Activated T-cell treated with anti-CD3 and anti-CD28 coated beads, Interleukin-2, amount 50 U/mL, for 1 hour (primary cell): ENCODE measurements around the gene NRAP.

ENCODE experiments used
- DNase-seq: peaks from one replicate; pipeline ENCODE4 v3.0.0-alpha.2; 2020

The NRAP gene, protein sequence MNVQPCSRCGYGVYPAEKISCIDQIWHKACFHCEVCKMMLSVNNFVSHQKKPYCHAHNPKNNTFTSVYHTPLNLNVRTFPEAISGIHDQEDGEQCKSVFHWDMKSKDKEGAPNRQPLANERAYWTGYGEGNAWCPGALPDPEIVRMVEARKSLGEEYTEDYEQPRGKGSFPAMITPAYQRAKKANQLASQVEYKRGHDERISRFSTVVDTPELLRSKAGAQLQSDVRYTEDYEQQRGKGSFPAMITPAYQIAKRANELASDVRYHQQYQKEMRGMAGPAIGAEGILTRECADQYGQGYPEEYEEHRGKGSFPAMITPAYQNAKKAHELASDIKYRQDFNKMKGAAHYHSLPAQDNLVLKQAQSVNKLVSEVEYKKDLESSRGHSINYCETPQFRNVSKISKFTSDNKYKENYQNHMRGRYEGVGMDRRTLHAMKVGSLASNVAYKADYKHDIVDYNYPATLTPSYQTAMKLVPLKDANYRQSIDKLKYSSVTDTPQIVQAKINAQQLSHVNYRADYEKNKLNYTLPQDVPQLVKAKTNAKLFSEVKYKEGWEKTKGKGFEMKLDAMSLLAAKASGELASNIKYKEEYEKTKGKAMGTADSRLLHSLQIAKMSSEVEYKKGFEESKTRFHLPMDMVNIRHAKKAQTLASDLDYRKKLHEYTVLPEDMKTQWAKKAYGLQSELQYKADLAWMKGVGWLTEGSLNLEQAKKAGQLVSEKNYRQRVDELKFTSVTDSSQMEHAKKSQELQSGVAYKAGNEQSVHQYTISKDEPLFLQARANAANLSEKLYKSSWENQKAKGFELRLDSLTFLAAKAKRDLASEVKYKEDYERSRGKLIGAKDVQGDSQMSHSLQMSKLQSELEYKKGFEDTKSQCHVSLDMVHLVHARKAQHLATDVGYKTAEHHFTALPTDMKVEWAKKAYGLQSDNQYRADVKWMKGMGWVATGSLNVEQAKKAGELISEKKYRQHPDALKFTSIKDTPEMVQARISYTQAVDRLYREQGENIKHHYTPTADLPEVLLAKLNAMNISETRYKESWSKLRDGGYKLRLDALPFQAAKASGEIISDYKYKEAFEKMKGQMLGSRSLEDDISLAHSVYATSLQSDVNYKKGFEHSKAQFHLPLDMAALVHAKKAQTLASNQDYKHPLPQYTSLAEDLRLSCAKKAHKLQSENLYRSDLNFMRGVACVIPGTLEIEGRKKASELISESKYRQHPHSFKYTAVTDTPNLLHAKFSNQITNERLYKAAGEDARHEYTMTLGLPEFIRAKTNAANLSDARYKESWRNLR (N-terminal part only)

DNA sequence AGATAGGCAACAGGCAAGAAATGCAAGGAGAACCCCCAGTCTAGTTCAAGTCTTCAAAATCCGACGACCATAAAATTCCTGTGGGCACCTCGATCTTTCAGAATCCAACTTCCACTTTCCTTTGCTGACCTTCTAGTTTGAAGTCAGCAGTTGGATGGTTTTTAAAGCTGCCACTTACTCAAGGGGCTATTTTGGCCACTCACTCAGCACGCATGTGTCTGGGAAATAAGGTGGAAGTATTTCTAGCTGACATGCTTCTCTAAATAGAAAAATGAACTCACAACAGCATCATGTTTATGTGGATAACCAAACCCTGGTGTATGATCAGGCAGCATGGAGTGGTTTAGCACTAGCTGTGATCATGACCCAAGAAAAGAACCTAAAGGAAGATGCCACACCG, at the start of gene NRAP:
NRAP (minus strand) TSS at position 134 of the 400 bp plus-strand sequence. CDS start 159 bp downstream, outside the sequence.
- no peak for DNase-seq

DNA sequence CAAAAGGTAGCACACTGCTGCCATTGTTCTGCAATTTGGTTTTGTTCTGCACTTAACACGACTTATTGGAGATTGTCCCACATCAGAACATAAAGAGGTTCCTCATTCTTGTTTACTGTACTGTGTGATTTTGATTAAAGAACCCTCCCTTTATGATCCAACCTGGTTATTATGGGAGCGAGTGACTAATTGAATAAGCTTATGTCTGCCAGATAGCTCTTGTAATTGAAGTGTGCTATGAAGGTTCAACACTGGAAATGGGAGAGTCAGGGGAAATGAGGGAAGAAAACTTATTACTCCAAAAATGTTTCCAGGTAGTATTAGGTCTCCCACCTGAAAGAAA, 49.8 kb upstream of the NRAP start:
- DNase-seq = no peak

DNA sequence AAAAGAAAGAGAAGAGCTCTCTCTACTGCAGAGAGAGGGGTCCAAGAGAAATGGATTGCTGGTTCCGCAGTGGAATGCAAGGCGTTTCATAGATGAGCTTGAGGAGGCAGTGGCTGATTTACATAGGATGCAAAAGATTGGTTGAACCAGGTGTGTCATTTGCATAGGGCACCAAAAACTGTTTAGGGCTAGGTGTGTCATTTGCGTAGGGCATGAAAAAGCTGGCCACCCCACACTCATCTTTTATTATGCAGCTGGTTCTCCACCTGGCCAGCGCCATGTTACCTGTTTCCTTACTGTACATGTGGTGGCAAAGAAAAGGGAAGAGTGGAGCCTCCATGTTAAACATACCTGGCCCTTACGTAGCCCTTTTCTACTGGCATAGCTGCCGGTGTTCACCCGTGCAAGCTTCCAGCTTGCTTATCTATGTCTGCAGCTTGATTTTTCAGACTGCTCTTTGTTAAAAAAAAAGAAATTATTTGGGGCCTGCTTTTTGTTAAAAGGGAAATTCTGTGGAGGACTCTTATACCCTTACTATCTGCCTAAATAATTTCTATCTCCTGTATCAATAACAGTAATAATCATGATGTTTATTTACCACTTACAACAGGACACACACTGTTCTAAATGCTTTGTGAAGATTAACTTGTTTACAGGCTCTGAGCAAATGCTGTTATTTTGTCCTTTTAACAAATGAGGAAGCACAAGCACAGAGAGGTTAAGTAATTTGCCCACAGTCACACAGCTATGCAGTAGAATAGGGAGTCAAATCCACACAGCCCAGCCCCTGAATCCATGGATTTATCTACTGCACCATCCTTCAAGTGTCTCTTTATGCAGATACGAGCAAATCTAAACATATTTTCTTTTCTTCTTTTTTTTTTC, 49.2 kb upstream of the NRAP start:
- no peak for DNase-seq

DNA sequence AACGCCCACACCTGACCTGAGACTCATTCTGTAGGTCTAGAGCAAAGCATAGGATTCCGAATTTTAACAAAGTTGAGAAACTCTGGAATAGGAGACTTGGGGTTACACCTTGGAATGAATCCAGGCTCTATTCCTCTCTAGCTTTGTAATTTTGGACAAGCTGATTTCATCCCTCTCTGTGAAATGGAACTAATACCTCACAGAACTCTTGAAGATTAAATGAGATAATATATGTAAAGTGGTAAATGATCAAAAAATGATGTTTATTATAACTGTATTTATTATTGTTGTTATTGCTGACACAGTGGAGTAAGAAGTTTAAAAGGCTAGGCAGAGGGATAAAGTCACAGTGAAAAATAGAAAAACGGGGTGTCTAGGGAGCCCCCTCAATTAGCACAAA, 48.2 kb upstream of the NRAP start:
- DNase-seq = no peak

DNA sequence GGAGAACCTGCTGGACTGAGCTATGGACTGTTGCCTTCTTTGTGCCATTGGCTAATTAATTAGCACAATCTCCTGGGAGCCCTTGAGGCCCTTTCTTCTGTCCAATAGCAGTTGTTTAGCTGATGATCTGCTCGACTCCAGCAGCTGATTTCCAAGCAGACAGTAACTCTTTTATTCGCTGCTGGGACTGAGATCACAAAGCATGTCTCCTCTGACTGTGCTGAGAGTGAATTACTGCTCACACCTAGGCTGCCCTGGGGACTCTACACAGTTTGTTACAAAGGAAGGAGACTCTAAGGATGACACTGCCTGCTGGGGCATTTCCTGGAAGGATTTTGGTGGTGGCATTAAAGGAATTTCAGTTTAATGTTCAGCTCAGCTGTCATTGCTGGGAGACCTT, 47.3 kb upstream of the NRAP start:
- DNase-seq = no peak

DNA sequence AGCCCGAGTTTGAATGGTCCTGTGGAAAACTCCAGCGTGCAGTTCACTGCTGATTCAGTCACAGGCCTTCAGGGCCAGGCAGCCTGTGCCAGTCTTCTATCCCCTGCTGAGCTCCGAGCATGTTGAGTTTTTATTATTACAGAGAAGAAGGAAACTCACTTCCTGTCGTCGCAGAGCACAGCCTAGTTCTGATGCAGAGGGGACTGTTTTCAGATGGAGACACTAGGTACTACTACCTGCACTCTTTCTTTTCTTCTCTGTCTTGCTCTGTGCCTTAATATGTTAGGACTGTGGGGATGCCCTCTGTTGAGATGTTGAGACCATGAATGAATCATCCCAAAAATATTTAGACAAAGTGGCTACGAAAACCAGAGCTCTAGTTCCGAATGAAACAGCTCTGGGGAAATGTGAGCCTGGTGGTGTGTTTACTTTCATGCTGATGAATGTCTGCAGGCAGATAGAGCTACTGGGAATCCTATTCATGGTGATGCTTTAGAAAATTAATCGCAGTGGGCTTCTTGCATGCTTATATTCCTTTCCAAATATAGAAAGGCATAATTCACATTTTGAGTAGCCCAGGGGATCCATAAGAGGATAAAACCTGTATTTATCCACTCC, 45.5 kb upstream of the NRAP start:
- no peak for DNase-seq

DNA sequence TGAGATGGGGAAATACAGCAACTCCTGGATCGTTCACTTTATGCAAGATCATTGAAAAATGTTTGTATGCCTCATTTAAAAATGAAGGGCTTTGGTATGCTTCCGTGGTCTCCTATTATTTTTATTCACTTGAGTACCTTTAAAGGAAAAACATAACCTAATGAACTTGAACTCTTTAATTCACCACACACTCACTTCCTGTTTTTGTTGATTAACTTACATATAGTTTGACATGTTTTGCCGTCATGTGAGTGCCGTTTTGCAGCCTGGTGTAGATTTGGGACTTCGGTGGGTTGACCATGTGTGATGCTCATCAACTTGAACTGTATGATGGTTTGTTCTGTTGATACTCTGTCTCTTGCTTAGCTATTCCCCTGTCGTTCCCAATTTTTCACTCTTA, 44.8 kb upstream of the NRAP start:
- DNase-seq = no peak

DNA sequence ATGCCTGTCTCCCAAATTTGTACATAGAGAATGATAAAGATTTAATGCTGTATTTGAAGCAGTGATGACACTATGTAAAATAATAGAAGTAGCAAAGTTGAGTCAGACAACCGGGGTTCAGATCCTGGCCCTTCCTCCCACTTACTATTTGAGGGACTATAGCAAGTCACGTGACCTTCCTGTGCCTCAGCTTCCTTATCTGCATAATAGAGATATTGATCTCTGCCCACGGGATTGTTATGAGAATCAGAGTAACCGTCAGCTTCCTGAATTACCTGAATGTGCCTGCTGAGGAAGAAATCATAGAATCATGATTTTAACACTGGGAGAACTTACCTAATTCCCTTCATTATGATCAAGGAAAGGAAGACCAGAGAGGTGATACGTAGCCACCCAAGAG, 42.8 kb upstream of the NRAP start:
- no peak for DNase-seq

DNA sequence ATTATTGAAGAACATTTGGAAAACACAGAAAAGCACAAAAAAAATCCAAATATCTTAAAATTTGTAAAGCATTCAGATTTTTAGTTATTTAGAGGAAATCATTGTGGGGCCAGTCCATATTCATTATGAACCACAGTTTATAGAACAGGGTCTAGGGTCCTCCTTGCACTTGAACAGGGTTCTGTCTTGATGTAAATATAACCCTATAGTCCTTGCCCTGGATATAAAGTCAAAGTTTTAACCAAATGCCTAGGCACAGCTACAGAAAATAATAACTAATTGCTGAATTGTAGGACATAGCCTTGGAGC, 41.5 kb upstream of the NRAP start:
- DNase-seq = no peak

DNA sequence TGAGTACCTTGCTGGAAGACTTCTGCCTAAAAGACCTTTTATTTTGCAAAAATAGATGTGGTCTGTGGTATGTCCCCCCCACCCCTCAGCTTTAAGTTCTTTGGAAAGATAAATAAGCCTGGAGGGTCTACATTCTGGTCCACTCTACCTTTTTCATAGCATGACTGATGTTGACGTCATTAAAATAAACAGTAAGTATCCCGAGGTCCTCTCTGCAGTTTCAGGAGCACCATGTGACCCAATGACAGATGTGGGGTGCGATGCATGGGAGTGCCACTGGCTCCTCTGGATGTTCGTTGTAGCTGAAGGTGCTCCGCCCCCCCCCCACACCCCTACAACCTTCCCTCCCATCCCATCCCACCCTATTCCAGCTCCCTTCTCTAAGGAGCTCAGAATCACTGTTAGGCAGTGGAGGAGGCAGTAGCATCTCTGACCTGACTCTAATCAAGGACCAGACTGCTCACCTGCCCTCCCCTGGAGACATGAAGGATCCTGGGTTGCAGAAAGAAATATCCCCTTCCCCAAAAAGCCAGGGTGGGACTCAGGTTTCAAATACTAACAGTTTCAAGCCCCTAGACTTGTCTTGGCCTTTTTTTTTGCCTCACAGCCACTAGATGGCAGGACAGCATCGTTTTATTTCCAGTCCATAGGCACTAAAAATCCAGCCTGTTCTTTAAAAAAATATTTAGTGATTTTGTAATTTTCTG, 40.9 kb upstream of the NRAP start:
- DNase-seq = no peak

DNA sequence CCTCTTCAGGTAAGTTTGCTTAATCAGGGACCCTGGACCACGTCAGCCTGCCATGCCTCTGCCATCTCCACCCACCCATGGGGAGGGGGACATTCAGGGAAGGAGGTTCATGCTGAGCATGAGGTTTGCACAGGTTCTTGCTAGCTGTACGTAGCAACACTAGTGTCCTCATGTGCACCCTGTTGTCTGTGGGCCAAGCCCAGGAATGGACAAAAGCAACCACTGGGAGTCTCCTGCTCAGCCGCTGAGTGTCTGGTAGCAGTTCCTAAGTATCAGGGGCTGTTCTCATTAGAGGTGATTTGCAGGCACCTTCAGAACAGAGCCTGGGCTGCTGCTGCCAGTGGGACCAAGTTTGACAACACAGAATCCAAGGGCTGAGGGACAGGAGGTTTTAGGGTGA, 33.8 kb upstream of the NRAP start:
- no peak for DNase-seq

DNA sequence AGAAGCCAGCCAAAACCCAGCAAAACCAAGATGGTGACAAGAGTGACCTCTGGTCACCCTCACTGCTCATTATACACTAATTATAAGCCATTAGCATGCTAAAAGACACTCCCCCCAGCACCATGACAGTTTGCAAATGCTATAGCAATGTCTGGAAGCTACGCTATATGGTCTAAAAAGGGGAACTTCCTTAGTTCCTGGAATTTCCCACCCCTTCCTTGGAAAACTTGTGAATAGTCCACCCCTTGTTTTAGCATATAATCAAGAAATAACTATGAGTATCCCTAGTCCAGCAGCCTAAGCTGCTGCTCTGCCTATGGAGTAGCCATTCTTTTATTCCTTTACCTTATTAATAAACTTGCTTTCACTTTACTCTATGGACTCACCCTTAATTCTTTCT, 31.9 kb upstream of the NRAP start:
- no peak for DNase-seq

DNA sequence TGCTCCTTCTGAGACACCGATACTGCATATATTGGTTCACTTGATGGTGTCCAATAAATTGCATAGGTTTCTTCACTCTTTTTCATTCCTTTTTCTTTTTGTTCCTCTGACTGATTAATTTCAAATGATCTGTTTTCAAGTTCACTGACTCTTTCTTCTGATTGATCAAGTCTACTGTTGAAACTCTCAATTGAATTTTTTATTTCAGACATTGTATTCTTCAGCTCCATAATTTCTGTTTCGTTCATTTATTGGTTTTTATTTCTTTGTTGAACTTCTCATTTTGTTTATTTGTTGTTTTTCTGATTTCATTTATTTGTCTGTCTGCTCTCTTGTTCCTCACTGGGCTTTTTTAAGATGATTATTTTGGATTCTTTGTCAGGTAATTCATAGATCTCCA, 29.5 kb upstream of the NRAP start:
- no peak for DNase-seq

DNA sequence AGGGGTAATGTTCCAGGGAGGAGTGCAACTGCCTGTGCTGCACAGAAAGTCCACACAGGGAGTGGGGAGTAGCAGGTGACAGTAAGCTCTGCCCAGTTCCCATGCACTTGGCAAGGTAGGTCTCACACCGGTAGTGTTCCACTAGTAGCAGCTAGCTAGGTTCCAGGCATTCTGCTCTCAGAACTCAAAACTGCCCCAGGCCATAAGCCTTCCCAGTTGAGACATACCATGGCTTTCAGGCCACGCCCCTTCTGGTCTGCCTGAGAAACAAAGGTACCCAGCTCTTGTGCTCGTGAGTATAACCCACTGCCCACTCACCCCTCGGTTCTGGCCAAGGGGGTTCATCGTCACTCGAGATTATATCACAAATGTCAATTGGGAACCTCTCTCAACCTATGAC, 28.4 kb upstream of the NRAP start:
- no peak for DNase-seq

DNA sequence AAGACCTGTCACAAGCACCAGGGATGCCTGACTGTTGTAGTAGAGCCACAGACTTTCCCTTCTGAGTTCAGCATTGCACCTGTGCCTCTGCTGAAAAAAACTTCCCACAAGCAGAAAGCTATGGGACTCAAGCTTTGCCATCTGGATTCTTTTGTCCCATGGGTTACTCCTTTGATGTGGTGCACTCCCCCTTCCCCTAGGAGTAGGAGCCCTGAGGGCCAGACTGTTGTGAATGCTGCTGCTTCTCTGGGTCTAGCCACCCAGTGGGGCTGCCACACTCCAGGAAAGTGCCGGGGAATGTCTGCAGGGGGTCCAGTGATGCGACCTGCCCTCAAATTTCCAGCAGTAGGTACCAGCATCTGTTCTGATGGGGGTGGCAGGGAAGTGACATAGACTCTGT, 27.5 kb upstream of the NRAP start:
- no peak for DNase-seq

DNA sequence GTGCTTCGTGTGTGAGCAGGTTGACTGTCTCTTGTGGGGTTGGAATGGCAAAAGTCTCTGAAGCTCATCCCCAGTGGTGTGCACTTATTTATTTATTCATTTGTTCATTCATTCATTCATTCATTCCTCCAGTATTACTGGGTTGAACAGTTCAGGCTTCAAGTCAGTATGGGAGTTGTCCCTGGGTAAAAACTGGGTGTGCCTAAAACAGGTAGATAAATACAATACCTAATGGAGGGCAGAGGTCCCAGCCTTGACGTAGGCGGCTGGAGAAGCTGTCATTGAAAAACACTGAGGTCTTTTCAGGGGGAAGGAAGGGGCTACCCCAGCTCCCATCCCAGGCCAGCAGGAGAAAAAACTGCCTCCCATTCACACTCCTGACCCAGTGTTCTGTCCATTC, 26.9 kb upstream of the NRAP start:
- no peak for DNase-seq

DNA sequence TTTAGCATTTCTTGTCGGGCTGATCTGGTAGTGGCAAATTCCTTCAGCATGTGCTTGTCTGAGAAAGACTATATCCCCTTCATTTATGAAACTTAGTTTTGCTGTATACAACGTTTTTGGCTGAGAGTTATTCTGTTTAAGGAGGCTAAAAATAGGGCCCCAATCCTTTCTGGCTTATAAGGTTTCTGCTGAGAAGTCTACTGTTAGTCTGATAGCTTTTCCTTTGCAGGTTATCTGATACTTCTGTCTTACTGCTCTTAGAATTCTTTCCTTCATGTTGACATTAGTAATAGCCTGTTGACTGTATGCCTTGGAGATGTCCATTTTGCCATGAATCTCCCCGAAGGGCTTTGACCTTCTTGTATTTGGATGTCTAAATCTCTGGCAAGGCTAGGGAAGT, 25.7 kb upstream of the NRAP start:
- DNase-seq = no peak

DNA sequence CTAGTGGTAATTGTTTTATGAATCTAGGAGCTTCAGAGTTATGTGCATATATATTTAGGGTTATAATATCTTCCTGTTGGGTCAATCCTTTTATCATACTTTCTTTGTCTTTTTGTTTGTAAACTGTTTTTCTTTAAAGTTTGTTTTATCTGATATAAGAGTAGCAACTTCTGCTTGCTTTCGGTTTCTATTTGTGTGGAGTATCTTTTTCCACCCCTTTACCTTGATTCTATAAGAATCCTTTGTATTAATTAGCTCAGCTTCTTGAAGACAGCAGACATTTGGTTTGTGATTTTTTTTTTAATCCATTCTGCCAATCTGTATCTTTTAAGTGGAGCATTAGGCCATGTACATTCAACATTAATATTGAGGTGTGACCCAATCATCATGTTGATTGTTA, 25.2 kb upstream of the NRAP start:
- no peak for DNase-seq

DNA sequence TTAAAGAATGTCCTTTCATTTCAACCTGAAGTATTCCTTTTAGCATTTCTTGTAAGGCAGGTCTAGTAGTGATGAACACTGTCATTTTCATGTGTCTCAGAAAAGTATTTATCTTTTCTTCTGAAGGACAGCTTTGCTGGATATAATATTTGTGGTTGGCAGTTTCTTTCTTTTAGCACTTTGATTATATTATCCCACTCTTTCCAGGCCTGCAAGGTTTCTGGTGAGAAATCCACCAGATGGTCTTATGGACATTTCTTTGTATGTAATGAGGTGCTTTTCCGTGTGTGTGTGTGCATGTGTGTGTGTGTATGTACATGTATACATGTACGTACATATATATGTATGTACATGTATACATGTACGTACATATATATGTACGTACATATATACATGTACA, 23.2 kb upstream of the NRAP start:
- no peak for DNase-seq

DNA sequence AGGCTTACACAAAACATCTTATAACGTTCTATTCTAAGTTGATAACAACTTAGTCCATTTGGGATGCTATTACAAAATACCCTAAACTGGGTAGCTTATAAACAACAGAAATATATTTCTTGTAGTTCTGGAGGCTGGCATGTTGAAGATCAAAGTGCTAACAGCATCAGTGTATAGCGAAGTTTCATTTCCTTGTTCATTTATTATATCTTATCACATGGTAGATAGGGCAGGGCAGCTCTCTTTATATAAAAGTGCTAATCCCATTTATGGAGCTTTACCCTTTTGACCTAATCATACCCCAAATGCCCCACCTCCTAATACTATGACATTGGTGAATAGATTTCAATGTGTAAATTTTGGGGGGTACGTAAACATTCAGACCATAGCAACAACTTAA, 22.2 kb upstream of the NRAP start:
- DNase-seq = no peak

DNA sequence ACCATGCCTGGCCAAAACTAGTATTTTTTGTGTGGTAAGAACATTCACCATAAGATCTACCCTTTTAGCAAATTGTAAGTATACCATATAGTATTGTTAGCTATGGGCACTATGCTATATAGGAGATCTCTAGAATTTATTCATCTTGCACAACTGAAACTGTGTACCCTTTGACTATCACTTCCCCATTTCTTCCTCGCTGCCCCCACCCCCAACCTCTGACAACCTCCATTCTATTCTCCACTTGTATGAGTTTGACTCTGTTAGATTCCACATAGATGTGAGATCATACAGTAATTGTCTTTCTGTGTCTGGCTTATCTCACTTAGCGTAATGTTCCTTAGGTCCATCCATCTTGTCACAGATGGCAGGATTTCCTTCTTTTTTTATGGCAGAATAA, 19.5 kb upstream of the NRAP start:
- DNase-seq = no peak
